Measurements from ENCODE around the gene DPH6. TPM values are rescaled to one million over a fixed set of nuclear protein-coding genes. Genes with fewer than 3 reads are reported as not detected.

Gene DPH6
- total RNA-seq, 1 experiment from 2014 or later, result 5.3 TPM

DNA sequence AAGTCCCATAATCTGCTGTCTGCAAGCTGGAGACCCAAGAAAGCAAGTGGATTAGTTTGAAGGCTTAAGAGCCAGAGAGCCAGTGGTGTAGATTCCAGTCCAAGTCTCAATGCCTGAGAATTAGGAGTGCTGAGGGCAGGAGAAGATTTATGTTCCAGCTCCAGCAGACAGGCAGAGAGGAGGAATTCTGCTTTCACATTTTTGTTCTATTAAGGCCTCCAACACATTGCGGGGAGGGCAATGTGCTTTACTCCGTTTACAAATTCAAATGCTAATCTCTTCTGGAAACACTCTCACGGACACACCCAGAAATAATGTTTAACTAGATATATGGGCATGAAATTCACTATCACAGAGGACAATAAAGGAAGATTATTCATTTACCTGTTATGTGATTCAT, 54.0 kb downstream of the DPH6 start:
- H3K4me1 Mint-ChIP-seq (ENCODE audit: low read depth, unreplicated experiment), result no peaks in the 10 kb centered on the region
- intact Hi-C loops (cut with micrococcal nuclease; ENCODE audit: unreplicated experiment), result no loop called here
- no peaks in the 10 kb centered on the region for H3K27me3 Mint-ChIP-seq (ENCODE audit: unreplicated experiment)
- H3K36me3 Mint-ChIP-seq (ENCODE audit: insufficient read depth, unreplicated experiment), result no peaks in the 10 kb centered on the region
- CTCF ChIA-PET, result no interaction called here
- no peak for DNase-seq
- BruUV-seq (replicated peaks), result no TSS peak
- no peak overlapping the region for H3K27ac Mint-ChIP-seq (ENCODE audit: unreplicated experiment)
- TF ChIP-seq, protein P1, sequence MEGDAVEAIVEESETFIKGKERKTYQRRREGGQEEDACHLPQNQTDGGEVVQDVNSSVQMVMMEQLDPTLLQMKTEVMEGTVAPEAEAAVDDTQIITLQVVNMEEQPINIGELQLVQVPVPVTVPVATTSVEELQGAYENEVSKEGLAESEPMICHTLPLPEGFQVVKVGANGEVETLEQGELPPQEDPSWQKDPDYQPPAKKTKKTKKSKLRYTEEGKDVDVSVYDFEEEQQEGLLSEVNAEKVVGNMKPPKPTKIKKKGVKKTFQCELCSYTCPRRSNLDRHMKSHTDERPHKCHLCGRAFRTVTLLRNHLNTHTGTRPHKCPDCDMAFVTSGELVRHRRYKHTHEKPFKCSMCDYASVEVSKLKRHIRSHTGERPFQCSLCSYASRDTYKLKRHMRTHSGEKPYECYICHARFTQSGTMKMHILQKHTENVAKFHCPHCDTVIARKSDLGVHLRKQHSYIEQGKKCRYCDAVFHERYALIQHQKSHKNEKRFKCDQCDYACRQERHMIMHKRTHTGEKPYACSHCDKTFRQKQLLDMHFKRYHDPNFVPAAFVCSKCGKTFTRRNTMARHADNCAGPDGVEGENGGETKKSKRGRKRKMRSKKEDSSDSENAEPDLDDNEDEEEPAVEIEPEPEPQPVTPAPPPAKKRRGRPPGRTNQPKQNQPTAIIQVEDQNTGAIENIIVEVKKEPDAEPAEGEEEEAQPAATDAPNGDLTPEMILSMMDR (IDR thresholded peaks at IDR 0.05; ENCODE audit: unreplicated experiment), result no peak
- no peak overlapping the region for H3K4me3 Mint-ChIP-seq (ENCODE audit: low read depth, unreplicated experiment)
- peaks cover 3% of the 10 kb centered on the region for H3K9me3 Mint-ChIP-seq (ENCODE audit: low read depth, unreplicated experiment)

DNA sequence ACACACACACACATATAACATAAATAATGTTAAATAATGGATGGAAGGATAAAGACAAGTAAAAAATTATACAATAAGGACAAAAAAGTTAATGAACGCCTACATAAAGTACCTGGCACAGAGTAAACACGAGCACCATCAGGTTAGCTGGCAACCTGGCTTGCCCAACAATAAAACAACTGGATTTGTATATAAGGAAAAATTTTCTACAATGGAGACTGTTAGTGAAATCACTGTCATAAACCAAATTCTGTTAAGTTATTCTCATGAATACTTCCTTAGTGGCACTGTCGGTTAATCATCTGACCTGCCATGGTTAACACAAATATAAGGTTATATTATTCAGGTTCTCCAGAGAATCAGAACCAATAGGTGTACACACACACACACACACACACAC, 54.8 kb downstream of the DPH6 start:
- TF ChIP-seq, protein P1 (IDR thresholded peaks at IDR 0.05; ENCODE audit: unreplicated experiment), result no peak
- intact Hi-C loops (cut with micrococcal nuclease; ENCODE audit: unreplicated experiment), result no loop called here
- Mint-ChIP-seq H3K4me1 (ENCODE audit: low read depth, unreplicated experiment) (no peaks in the 10 kb centered on the region), H3K4me3 (ENCODE audit: low read depth, unreplicated experiment) (no peak overlapping the region), H3K9me3 (ENCODE audit: low read depth, unreplicated experiment) (peaks cover 5% of the 10 kb centered on the region), H3K27ac (ENCODE audit: unreplicated experiment) (no peak overlapping the region), H3K36me3 (ENCODE audit: insufficient read depth, unreplicated experiment) (no peaks in the 10 kb centered on the region), H3K27me3 (ENCODE audit: unreplicated experiment) (no peaks in the 10 kb centered on the region)
- CTCF ChIA-PET, result no interaction called here
- no peak for DNase-seq
- BruUV-seq (replicated peaks), result no TSS peak

DNA sequence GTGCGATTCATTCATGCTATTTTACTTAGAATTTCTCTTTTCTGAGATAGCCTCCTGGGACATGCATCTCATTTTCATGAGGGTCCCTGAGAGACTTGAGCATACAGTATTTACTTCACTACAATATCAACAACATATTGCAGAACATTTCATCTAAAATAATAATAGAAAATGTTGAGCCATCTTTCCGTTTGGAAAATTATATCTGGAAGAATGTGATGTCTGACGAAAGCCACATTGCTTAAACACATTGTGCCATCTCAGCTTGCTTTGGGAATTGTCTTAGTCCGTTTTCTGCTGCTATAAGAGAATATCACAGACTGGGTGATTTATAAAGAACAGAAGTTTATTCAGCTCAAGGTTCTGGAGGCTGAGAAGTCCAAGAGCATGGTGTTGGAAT, 55.5 kb downstream of the DPH6 start:
- TF ChIP-seq, protein P1 (IDR thresholded peaks at IDR 0.05; ENCODE audit: unreplicated experiment), result no peak
- CTCF ChIA-PET, result no interaction called here
- no TSS peak for BruUV-seq (replicated peaks)
- Mint-ChIP-seq H3K27ac (ENCODE audit: unreplicated experiment) (no peak overlapping the region), H3K4me1 (ENCODE audit: low read depth, unreplicated experiment) (no peaks in the 10 kb centered on the region), H3K27me3 (ENCODE audit: unreplicated experiment) (no peaks in the 10 kb centered on the region), H3K9me3 (ENCODE audit: low read depth, unreplicated experiment) (peaks cover 5% of the 10 kb centered on the region), H3K36me3 (ENCODE audit: insufficient read depth, unreplicated experiment) (no peaks in the 10 kb centered on the region), H3K4me3 (ENCODE audit: low read depth, unreplicated experiment) (no peak overlapping the region)
- intact Hi-C loops (cut with micrococcal nuclease; ENCODE audit: unreplicated experiment), result no loop called here
- DNase-seq, result no peak

DNA sequence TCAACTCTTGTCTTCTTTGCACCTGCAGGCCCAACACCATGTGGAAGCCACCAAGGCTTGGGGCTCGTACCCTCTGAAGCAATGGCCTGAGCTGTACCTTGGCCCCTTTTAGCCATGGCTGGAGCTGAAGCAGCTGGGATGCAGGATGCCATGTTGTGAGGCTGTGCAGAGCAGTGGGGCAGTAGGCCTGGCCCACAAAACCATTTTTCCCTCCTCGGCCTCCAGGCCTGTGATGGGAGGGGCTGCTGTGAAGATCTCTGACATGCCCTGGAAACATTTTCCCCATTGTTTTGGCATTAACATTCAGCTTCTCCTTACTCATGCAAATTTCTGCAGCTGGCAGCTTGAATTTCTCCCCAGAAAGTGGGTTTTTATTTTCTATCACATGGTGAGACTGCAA, 58.5 kb downstream of the DPH6 start:
- BruUV-seq (replicated peaks), result no TSS peak
- CTCF ChIA-PET, result no interaction called here
- H3K9me3 Mint-ChIP-seq (ENCODE audit: low read depth, unreplicated experiment), result peaks cover 5% of the 10 kb centered on the region
- no peaks in the 10 kb centered on the region for H3K27me3 Mint-ChIP-seq (ENCODE audit: unreplicated experiment)
- TF ChIP-seq, protein P1 (IDR thresholded peaks at IDR 0.05; ENCODE audit: unreplicated experiment), result no peak
- no peaks in the 10 kb centered on the region for H3K4me1 Mint-ChIP-seq (ENCODE audit: low read depth, unreplicated experiment)
- no peak overlapping the region for H3K27ac Mint-ChIP-seq (ENCODE audit: unreplicated experiment)
- no peak for DNase-seq
- H3K4me3 Mint-ChIP-seq (ENCODE audit: low read depth, unreplicated experiment), result no peak overlapping the region
- intact Hi-C loops (cut with micrococcal nuclease; ENCODE audit: unreplicated experiment), result no loop called here
- H3K36me3 Mint-ChIP-seq (ENCODE audit: insufficient read depth, unreplicated experiment), result no peaks in the 10 kb centered on the region

DNA sequence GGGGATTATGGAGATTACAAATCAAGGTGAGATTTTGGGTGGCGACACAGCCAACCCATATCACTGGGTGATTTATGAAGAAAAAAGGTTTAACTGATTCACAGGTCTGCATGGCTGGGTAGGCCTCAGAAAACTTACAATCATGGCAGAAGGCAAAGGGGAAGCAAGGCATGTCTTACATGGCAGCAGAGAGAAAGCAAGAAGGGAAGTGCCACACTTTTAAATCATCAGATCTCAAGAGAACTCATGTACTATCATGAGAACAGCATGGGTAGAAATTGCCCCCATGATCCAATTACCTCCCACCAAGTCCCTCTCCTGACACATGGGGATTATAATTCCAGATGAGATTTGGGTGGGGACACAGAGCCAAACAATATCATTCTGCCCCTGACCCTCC, 59.7 kb downstream of the DPH6 start:
- intact Hi-C loops (cut with micrococcal nuclease; ENCODE audit: unreplicated experiment), result no loop called here
- no TSS peak for BruUV-seq (replicated peaks)
- TF ChIP-seq, protein P1 (IDR thresholded peaks at IDR 0.05; ENCODE audit: unreplicated experiment), result no peak
- Mint-ChIP-seq H3K27me3 (ENCODE audit: unreplicated experiment) (no peaks in the 10 kb centered on the region), H3K36me3 (ENCODE audit: insufficient read depth, unreplicated experiment) (no peaks in the 10 kb centered on the region), H3K4me3 (ENCODE audit: low read depth, unreplicated experiment) (no peak overlapping the region), H3K4me1 (ENCODE audit: low read depth, unreplicated experiment) (no peaks in the 10 kb centered on the region), H3K27ac (ENCODE audit: unreplicated experiment) (peak overlapping the region; percentile 74), H3K9me3 (ENCODE audit: low read depth, unreplicated experiment) (peaks cover 5% of the 10 kb centered on the region)
- CTCF ChIA-PET, result no interaction called here
- no peak for DNase-seq
